Measurements from ENCODE around the gene FPR2. TPM values are rescaled to one million over a fixed set of nuclear protein-coding genes. Genes with fewer than 3 reads are reported as not detected.
A peak's percentile ranks its signal among the peaks of the same experiment; 100 is the strongest.

FPR2 gene
- 1.4 TPM for total RNA-seq
- long read RNA-seq, partial matches to known transcripts: 0 of 1 reads
- long read RNA-seq, other reads (novel, unspliced or antisense): 0 of 1 reads

- intact Hi-C loops (cut with DNase I): no loop called here
Measured at GRCh38 chr19:51760697-51761356, at the start of gene FPR2. Gene FPR2 (plus strand): TSS chr19:51761180. CDS start chr19:51768659, 7,479 bp downstream.

GRCh38 chr19:51711702-51712101, 49.3 kb upstream of the FPR2 start:
- intact Hi-C loops (cut with DNase I): no loop called here
- no peak for DNase-seq (ENCODE audit: low spot score)

More at GRCh38 chr19:51760697-51761356, at the start of gene FPR2:
- DNase-seq (ENCODE audit: low spot score): no peak

- no peak for DNase-seq (ENCODE audit: low spot score)
- intact Hi-C loops (cut with DNase I): no loop called here
Measured at GRCh38 chr19:51712461-51713081, 48.4 kb upstream of the FPR2 start.

GRCh38 chr19:51713319-51714285, 47.4 kb upstream of the FPR2 start:
- DNase-seq (ENCODE audit: low spot score): no peak
- intact Hi-C loops (cut with DNase I): no loop called here

- intact Hi-C loops (cut with DNase I): no loop called here
- DNase-seq (ENCODE audit: low spot score): no peak
Measured at GRCh38 chr19:51714848-51715247, 46.1 kb upstream of the FPR2 start.

GRCh38 chr19:51715850-51716249, 45.1 kb upstream of the FPR2 start:
- intact Hi-C loops (cut with DNase I): no loop called here
- DNase-seq (ENCODE audit: low spot score): no peak

- intact Hi-C loops (cut with DNase I): no loop called here
- DNase-seq (ENCODE audit: low spot score): no peak
Measured at GRCh38 chr19:51716925-51717324, 44.1 kb upstream of the FPR2 start.

GRCh38 chr19:51719251-51719988, 41.6 kb upstream of the FPR2 start:
- no peak for DNase-seq (ENCODE audit: low spot score)
- intact Hi-C loops (cut with DNase I): no loop called here

GRCh38 chr19:51721905-51722304, 39.1 kb upstream of the FPR2 start:
- intact Hi-C loops (cut with DNase I): no loop called here
- DNase-seq (ENCODE audit: low spot score): no peak

GRCh38 chr19:51722492-51722891, 38.5 kb upstream of the FPR2 start:
- DNase-seq (ENCODE audit: low spot score): no peak
- intact Hi-C loops (cut with DNase I): no loop called here

GRCh38 chr19:51724543-51724942, 36.4 kb upstream of the FPR2 start:
- intact Hi-C loops (cut with DNase I): no loop called here
- DNase-seq (ENCODE audit: low spot score): no peak

GRCh38 chr19:51726049-51726448, 34.9 kb upstream of the FPR2 start:
- no peak for DNase-seq (ENCODE audit: low spot score)
- intact Hi-C loops (cut with DNase I): no loop called here

GRCh38 chr19:51727349-51727880, 33.6 kb upstream of the FPR2 start:
- intact Hi-C loops (cut with DNase I): no loop called here
- no peak for DNase-seq (ENCODE audit: low spot score)

GRCh38 chr19:51729781-51730180, 31.2 kb upstream of the FPR2 start:
- DNase-seq (ENCODE audit: low spot score): no peak
- intact Hi-C loops (cut with DNase I): no loop called here

GRCh38 chr19:51733742-51734522, 27.0 kb upstream of the FPR2 start:
- DNase-seq (ENCODE audit: low spot score): no peak
- intact Hi-C loops (cut with DNase I): no loop called here

GRCh38 chr19:51735759-51736449, 25.1 kb upstream of the FPR2 start:
- intact Hi-C loops (cut with DNase I): no loop called here
- DNase-seq (ENCODE audit: low spot score): peak; percentile 82

- no peak for DNase-seq (ENCODE audit: low spot score)
- intact Hi-C loops (cut with DNase I): no loop called here
Measured at GRCh38 chr19:51737389-51737788, 23.6 kb upstream of the FPR2 start.

GRCh38 chr19:51737924-51738323, 23.1 kb upstream of the FPR2 start:
- intact Hi-C loops (cut with DNase I): no loop called here
- DNase-seq (ENCODE audit: low spot score): no peak
